GM21360 (cell line): ENCODE data around the gene PTPRN2.
"Not testable (repeated sequence)": the region's sequence is repeated elsewhere in the genome, so short reads cannot be mapped to it uniquely, and the experiment has no call there.

Experiments used
- ATAC-seq: cut with Tn5 transposase; IDR thresholded peaks from one replicate; pipeline ENCODE4 v1.9.1; 2021; ENCODE audit warnings: mild to moderate bottlenecking, moderate library complexity; ENCODE audit not compliant: unreplicated experiment

PTPRN2 gene

DNA sequence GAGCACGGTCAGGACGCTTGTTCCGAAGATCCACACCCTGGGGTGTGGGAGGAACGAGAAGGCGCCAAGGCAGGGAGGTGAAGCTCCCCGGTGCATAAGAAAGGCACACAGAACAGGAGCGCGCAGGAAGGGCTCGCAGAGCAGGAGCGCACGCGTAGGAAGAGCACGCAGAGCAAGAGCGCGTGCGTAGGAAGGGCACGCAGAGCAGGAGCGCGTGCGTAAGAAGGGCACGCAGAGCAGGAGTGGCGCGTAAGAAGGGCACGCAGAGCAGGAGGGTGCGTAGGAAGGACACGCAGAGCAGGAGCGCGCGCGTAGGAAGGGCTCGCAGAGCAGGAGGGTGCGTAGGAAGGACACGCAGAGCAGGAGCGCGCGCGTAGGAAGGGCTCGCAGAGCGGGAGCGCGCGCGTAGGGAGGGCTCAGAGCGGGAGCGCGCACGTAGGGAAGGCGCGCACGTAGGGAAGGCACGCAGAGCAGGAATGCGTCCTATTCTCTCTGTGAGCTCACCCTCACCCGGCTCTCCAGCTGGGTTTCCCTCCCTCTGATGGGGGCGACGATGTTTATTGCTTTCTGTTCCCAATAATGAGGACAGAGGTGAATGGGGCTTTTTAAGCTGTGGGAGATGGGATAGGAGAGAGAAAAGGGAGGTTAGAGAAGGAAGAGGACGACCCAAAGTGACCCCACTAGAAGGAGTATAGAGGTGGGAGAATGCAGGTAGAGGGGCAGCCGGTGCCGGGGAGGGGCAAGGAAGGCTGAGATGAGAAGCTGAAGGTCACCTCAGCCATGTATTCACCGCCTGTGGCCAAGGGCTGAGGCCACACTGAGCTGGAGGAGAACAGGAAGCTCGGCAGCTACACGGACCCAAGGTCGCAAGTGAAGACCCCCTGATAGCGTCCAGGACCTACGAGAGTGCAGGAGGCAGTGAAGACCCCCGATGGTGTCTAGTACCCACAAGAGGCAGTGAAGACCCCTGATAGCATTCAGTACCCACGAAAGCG is 423.2 kb downstream of the PTPRN2 start:
- no peak for ATAC-seq

- no peak for ATAC-seq
Measured at GRCh38 chr7:158161194-158161593, 426.4 kb downstream of the PTPRN2 start.

DNA sequence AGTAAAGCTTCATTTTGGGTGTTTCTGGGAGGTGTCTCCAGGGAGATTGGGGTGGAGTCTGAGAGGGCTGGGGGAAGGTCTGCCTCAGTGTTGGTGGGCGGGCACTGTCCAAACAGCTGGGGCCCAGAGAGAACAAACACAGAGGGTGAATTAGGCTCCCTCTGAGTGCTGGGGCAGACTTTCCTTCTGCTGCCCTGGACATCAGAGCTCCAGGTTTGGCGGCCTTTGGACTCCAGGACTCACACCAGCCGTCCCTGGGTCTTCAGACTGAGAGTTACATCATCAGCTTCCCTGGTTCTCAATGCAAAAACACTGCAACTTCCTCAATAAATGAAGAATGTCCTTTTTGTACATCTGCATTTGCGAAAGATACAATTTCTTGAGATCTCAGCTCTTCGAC is 427.4 kb downstream of the PTPRN2 start:
- ATAC-seq, result no peak

- ATAC-seq, result no peak
Measured at GRCh38 chr7:158157460-158157859, 430.2 kb downstream of the PTPRN2 start.

- not testable (repeated sequence) for ATAC-seq
Measured at GRCh38 chr7:158151273-158151672, 436.4 kb downstream of the PTPRN2 start.

GRCh38 chr7:158150234-158150633 is 437.4 kb downstream of the PTPRN2 start:
- no peak for ATAC-seq

DNA sequence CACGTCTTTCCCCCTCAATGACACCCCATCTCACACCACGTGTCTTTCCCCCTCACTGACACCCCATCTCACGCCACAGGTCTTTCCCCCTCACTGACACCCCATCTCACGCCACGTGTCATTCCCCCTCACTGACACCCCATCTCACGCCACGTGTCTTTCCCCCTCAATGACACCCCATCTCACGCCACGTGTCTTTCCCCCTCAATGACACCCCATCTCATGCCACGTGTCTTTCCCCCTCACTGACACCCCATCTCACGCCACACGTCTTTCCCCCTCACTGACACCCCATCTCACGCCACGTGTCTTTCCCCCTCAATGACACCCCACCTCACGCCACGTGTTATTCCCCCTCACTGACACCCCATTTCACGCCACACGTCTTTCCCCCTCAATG is 440.2 kb downstream of the PTPRN2 start:
- ATAC-seq, result not testable (repeated sequence)

GRCh38 chr7:158145370-158145769 is 442.3 kb downstream of the PTPRN2 start:
- ATAC-seq, result no peak

DNA sequence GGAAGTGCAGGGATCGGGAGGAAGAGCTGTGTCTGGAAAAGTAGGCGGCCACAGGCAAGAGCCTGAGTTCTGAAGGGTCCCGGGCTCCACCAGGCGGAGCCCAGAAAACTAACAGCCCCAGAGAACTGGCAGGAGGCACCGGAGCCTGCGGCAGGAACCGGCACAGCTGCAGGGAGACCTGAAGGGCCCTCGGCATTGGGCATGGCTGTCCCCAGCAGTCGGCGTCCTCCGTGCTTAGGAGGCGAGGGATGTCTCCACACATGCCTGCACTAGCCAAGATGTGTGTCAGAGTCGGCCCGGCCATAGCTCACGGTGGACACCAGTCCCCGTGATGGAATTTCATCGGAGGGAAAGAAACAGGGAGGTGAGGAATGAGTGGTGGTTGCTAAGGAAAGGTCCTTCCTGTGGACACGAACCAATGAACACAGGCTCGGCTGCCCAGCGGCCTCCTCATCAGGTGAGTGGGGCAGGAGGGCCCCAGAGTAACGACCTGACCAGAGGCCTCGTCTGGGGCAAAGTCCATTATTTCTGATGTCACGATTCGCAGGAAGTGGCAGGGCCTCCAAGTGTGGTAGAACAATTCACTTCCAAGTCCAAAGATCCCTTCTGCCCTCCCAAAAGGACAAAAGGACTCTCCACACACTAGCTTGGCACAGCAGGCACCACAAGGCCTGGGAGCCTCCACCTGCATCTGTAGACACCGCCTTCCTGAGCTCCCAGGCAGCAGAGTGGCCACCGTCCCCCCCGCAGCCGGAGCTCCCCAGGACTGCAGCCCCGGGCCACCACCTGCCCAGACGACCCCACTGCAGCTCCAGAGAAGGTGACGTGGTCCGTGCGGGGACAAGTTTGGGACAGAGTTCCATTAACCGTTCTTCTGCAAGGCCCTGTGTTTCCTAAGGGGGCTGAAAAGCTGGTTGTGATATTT is 444.2 kb downstream of the PTPRN2 start:
- ATAC-seq, result no peak

DNA sequence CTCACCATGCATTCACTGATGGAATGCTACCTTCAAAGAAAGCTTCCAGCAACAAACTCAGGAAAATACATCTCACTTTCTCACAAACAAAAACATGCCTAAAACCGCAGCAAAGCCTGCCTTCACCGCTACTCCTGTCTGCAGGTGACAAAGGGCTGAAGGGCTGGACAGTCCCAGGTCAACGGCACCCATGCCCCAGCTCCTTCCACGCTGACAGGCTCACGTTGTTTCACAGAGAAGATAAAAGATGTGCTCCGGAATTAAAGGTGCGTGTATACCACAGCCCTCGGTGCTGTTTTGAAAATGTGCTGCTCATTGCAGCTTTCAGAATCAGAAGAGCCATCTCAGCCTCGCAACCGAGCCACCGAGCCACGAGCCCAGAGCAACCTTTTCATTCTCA is 445.0 kb downstream of the PTPRN2 start:
- no peak for ATAC-seq

DNA sequence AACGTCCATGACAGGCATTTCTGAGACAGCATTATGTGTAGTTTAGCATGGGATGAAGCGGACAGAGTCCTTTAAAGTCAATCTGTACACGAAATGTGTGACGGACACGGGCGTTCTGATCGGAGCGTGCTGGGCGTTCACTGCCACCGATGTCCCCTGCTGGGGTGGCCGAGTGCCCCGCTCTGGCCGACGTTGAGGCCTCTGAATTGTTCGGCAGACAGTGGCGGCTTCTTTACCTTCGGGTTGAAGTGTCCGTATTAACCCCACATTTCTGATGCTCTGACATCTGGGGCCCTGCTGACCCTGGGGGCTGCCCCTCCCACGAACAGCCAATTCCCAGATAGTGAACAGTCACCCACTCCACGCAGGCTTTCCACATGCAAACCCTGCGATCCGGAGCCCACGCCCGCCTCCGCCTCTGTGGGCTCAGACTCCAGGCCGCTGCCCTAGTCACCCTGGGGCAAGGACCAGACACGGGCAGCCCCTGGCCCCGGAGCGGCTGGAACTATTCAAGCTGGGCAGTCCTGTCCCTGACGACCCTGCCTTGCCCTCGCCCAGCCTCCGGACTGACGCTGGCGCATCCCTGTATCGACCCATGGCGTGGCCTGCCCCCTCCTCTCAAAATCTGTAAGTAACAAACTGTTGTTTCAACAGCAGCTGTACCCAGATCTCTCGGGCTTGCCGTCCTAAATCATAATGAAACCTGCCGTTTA is 445.7 kb downstream of the PTPRN2 start:
- ATAC-seq, result no peak

DNA sequence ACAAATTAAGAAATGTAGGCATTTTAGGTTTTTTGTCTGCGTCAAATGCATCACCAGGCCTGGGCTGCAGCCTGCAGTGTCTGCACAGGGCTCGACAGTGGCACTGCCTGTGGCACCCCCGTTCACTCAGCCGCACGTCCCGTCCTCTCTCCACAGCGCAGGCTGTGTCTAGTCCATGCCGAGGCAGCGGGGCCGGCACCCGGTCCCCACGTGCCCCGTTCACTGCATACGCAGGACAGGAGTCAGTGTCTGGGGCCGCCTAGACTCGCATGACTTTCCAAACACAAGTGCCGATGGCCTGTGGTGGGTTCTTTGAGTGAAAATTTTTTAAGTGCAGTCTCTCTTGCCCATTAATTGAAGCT is 446.4 kb downstream of the PTPRN2 start:
- no peak for ATAC-seq

GRCh38 chr7:158140538-158141220 is 446.9 kb downstream of the PTPRN2 start:
- ATAC-seq, result no peak

DNA sequence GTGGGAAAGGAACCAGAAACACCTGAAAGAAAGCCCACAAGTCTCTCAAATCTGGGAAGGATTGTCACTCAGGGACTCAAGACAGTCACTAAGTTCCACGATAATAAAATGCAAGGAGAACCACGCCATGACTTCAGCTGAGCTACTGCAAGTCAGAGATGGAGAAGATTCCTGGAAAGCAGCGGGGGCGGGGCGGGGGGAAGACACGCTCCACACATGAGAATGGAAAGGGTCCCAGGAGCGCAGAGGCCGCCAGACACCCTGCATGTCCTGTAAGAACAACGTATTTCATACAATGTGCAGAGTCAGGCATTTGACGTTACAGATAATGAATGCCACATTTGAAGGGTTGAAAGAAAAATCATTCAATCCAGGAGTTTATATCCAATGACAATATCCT is 448.1 kb downstream of the PTPRN2 start:
- ATAC-seq, result no peak

DNA sequence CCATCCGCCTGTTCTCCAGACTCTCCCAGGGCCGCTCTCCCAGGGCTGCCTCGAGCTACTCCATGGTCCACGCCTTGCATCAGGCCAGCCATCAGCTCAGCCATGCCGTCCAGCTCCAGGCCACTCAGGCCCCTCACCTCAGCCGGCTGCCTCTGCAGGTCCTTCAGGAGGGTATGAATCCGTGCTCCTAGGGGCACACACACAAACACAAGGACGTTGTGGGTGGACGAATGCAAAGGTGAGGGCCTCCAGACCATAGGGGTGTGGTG is 449.4 kb downstream of the PTPRN2 start:
- no peak for ATAC-seq

- no peak for ATAC-seq
Measured at GRCh38 chr7:158137516-158138328, 449.9 kb downstream of the PTPRN2 start.

DNA sequence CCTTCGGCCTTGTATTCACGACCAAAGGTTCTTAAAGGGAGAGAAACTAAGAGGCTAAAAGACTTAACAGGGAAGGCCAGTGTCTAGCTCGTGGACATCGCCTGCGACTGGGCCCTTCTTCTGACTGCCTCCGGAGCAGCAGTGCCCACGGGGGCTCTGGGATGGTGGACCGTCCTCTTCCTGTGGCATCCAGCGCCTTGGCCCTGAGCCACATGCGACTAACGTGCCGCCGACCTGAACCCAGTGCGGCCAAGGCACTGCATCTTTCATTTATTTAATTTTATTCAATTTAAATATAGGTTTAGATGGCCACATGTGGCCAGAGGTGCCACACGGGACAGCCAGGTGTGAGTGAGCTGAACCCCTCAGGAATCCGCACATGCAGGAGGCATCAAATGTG is 451.7 kb downstream of the PTPRN2 start:
- no peak for ATAC-seq

DNA sequence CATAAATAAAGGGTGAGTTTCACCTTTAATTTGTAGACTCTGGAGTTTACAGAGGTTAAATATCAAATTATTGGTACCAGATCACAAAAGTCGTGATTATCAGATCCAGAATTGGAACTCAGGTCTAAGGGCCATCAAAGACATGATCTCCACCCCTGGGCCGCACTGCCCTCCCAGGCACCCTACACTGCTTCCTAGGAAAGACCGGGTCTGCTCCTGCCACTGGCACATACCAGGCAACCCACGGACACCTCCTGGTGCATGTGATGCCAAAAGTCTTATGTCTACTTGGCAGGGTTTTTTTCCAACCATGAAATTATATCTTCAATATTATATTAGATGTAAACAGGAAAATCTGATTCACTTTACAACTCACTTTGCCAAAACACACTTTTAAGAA is 452.8 kb downstream of the PTPRN2 start:
- ATAC-seq, result no peak

GRCh38 chr7:158133515-158134271 is 453.9 kb downstream of the PTPRN2 start:
- no peak for ATAC-seq
